Thyroid gland (tissue), 4 donors: ENCODE results near the gene CYP2W1. TPM values are rescaled to one million over a fixed set of nuclear protein-coding genes. Genes with fewer than 3 reads are reported as not detected.
"Not testable (repeated sequence)": the region's sequence is repeated elsewhere in the genome, so short reads cannot be mapped to it uniquely, and the experiment has no call there.

Source experiments
- DNase-seq, 2 donors: peaks; one replicate each; pipeline ENCODE4 v3.0.0-alpha.2; 2019
- H3K27ac ChIP-seq, 3 donors: fragments of 200-600 bp; sonication (generic); 1 replicate in 2 of 3; 2 replicates in 1 of 3; pipeline ENCODE4 v1.5.1; 2016 to 2019; ENCODE audit warnings: mild to moderate bottlenecking in 1 of 3, moderate library complexity in 1 of 3
- H3K27me3 ChIP-seq: fragments of 200-600 bp; sonication (generic); one replicate; pipeline ENCODE4 v1.5.1; 2019
- H3K36me3 ChIP-seq, 2 donors: fragments of 200-600 bp; sonication (generic); one replicate each; pipeline ENCODE4 v1.5.1; 2016 to 2019
- H3K4me1 ChIP-seq, 2 donors: fragments of 200-600 bp; sonication (generic); one replicate each; pipeline ENCODE4 v1.5.1; 2017 to 2019
- H3K4me3 ChIP-seq, 3 donors: fragments of 200-600 bp; sonication (generic); replicated peaks in 1 of 3; 1 replicate in 2 of 3; 2 replicates in 1 of 3; pipeline ENCODE4 v1.5.1; 2016; ENCODE audit warnings: mild to moderate bottlenecking in 1 of 3
- H3K9me3 ChIP-seq: fragments of 200-600 bp; sonication (generic); one replicate; pipeline ENCODE4 v1.5.1; 2017
- POLR2A ChIP-seq, 2 donors: fragments of 450-650 bp; IDR thresholded peaks; one replicate each; pipeline ENCODE4 v1.6.1; 2017; ENCODE audit warnings: antibody characterized with exemption in 2 of 2, mild to moderate bottlenecking in 2 of 2, moderate library complexity in 1 of 2
- WGBS, 2 donors: methylation state at CpG; one replicate each; pipeline ENCODE4 v1.1.5; 2017; 5-methylcytosine and 5-hydroxymethylcytosine counted together
- intact Hi-C: fragments of 100-400 bp; cut with DNase I; formaldehyde crosslinking; loops from one replicate; pipeline ENCODE4 v1.15.1; 2023
- total RNA-seq, 4 donors: library from RNA; depleted of rRNA; stranded (reverse); fragments of >200 nt; gene quantifications; one replicate each; pipeline ENCODE4 v1.2.3, GENCODE V29; 2016
- TF ChIP-seq, protein P1 (sequence below), 6 experiments: fragments of 200-600 bp in 3 of 6; fragments of 450-650 bp in 3 of 6; sonication (generic) in 3 of 6; IDR thresholded peaks; one replicate each; pipeline ENCODE4 v1.5.1; 2016 to 2019; ENCODE audit warnings: antibody characterized with exemption in 6 of 6, mild to moderate bottlenecking in 2 of 6, inconsistent platforms in 1 of 6, moderate library complexity in 1 of 6

Gene CYP2W1
- total RNA-seq, 4 donors from 2014 or later = not detected

DNA sequence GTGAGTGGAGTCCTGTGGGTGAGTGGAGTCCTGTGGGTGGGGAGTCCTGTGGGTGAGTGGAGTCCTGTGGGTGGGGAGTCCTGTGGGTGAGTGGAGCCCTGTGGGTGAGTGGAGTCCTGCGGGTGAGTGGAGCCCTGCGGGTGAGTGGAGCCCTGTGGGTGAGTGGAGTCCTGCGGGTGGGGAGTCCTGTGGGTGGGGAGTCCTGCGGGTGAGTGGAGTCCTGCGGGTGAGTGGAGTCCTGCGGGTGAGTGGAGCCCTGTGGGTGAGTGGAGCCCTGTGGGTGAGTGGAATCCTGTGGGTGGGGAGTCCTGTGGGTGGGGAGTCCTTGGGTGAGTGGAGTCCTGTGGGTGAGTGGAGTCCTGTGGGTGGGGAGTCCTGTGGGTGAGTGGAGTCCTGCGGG, 19.5 kb downstream of the CYP2W1 start:
- intact Hi-C loops, DNase-seq, H3K27me3 ChIP-seq, H3K4me3 ChIP-seq, H3K36me3 ChIP-seq, H3K27ac ChIP-seq, H3K4me1 ChIP-seq, H3K9me3 ChIP-seq: not testable (repeated sequence)
- 60 to 75% methylated on average over 2 to 5 of the region's 7 CpGs for WGBS, 2 donors

DNA sequence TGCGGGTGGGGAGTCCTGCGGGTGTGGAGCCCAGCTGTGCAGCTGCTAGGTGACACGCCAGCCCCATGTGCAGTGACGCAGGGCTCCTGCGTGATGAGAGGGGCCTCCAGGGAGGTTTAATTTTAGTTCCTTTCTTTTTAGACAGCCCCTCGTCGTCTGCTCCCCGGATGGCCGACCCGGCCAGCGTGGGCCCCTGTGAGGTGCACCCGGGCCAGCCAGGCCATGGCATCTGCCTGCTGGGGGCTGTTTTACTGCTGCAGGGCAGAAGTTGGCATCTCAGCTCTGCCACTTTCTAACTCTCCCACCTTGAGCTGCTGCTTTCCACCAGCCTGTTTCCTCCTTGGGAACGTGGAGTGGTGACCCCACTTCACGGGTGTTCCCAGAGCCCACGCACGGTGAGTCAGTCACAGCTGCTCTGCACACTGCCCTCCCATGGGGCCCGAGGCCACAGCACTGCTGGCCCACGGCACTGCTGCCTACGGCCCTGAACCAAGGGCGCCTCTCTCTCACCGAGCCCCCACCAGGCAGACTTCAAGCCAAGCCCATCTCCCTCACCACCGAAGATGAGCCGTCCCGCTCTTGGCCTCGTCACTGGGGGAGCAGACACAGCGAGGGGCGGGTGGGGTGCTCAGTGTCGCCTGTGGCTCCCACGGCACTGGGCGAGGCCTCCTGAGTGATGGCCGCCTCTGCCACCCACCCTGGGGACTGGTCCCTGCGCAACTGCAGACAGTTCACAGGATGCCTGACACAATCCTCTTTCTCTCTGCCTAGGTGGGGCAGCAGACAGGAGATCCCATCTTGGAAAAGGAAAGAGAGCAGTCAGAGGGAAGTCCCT, 21.3 kb downstream of the CYP2W1 start:
- WGBS, 2 donors = 79 to 89% methylated on average over 24 to 29 of the region's 32 CpGs
- TF ChIP-seq POLR2A (IDR thresholded peaks at IDR 0.05) = no peak
- TF ChIP-seq, protein P1, sequence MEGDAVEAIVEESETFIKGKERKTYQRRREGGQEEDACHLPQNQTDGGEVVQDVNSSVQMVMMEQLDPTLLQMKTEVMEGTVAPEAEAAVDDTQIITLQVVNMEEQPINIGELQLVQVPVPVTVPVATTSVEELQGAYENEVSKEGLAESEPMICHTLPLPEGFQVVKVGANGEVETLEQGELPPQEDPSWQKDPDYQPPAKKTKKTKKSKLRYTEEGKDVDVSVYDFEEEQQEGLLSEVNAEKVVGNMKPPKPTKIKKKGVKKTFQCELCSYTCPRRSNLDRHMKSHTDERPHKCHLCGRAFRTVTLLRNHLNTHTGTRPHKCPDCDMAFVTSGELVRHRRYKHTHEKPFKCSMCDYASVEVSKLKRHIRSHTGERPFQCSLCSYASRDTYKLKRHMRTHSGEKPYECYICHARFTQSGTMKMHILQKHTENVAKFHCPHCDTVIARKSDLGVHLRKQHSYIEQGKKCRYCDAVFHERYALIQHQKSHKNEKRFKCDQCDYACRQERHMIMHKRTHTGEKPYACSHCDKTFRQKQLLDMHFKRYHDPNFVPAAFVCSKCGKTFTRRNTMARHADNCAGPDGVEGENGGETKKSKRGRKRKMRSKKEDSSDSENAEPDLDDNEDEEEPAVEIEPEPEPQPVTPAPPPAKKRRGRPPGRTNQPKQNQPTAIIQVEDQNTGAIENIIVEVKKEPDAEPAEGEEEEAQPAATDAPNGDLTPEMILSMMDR (IDR thresholded peaks at IDR 0.05) = no peak
- H3K9me3 ChIP-seq = no peaks in the 10 kb centered on the region
- H3K27me3 ChIP-seq = no peaks in the 10 kb centered on the region
- peaks cover 4 to 7% of the 10 kb centered on the region in 2 donors for H3K36me3 ChIP-seq
- no peak overlapping the region for H3K4me3 ChIP-seq
- intact Hi-C loops = no loop called here
- DNase-seq = no peak
- H3K27ac ChIP-seq = no peak overlapping the region
- H3K4me1 ChIP-seq = no peaks in the 10 kb centered on the region

DNA sequence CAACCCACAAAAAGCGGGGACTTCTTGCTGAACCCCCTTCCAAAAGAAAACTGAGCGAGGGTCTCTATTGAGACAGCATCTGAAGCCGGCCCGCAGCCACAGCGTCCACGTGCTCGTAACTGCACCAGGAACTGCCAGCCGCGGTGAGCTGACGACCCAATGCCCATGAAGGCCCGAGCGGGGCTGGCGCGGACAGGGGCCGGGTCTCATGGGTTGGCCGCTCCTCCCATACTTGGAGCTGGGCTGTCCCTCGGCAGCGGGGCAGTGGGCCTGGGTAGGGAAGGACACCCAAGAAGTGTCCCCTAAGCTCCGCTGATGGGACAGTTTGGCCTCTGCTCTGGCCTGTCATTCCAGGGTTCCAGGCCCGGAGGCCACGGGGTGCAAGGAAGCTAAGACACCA, 22.3 kb downstream of the CYP2W1 start:
- H3K36me3 ChIP-seq = peaks cover 4 to 13% of the 10 kb centered on the region in 2 donors
- WGBS, 2 donors = 90 to 100% methylated on average over 10 to 11 of the region's 21 CpGs
- intact Hi-C loops = no loop called here
- H3K9me3 ChIP-seq = no peaks in the 10 kb centered on the region
- no peak overlapping the region for H3K27ac ChIP-seq
- H3K4me3 ChIP-seq = no peak overlapping the region
- TF ChIP-seq, protein P1 (IDR thresholded peaks at IDR 0.05) = no peak
- TF ChIP-seq POLR2A (IDR thresholded peaks at IDR 0.05) = no peak
- H3K27me3 ChIP-seq = no peaks in the 10 kb centered on the region
- no peaks in the 10 kb centered on the region for H3K4me1 ChIP-seq
- DNase-seq = no peak

DNA sequence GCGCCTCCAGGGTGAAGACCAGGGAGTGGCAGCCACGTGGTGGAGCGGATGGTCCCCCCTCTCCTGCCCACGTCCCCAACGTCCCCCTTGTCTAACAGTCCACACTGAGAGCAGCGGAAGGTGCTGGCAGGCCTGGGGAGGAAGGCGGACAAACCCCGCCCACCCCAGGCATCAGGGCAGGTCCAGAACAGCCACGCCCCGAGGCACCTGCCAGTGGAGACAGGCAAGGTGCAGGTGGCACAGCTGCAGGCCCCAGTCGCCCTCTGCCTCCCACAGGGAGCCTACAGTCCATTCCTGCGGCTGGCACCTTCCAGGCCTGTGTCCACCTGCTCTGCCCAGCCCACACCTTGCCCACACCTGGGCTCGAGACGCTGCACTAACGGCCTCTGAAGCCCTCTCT, 24.9 kb downstream of the CYP2W1 start:
- WGBS, 2 donors = 80 to 93% methylated on average over 1 to 12 of the region's 15 CpGs
- Histone ChIP-seq H3K27ac (no peak overlapping the region), H3K9me3 (no peaks in the 10 kb centered on the region), H3K4me3 (no peak overlapping the region), H3K36me3 (peaks cover 4 to 13% of the 10 kb centered on the region in 2 donors), H3K4me1 (no peaks in the 10 kb centered on the region), H3K27me3 (no peaks in the 10 kb centered on the region)
- intact Hi-C loops = no loop called here
- DNase-seq = no peak
- TF ChIP-seq, protein P1 (IDR thresholded peaks at IDR 0.05) = no peak
- no peak for TF ChIP-seq POLR2A (IDR thresholded peaks at IDR 0.05)

DNA sequence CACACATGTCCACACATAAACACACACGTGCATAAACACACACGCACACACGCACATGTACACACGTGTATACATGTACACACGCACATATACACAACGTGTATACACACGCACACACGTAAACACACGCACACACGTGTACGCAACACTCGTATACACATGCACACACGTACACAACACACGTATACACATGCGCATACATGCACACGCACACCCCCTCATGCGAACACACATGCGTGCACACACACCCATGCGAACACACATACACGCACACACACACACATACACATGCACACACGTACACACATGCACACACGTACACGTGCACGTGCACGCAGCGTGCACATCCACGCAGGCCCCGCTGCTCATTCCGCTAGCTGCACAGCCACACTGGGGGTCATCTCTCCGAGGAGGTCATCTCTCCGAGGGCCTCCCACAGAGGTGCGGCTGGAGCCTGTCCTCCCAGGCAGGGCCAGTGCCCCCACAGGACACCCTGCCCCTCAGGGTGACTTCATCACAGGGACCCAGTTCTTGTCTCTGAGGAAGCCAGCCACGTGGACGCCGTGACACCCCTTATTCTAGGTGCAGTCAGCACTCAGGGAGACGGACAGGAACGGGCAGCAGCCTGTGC, 25.9 kb downstream of the CYP2W1 start:
- no peak overlapping the region for H3K4me3 ChIP-seq
- TF ChIP-seq POLR2A (IDR thresholded peaks at IDR 0.05) = no peak
- TF ChIP-seq, protein P1 (IDR thresholded peaks at IDR 0.05) = no peak
- H3K27me3 ChIP-seq = no peaks in the 10 kb centered on the region
- H3K27ac ChIP-seq = no peak overlapping the region
- peaks cover 4 to 13% of the 10 kb centered on the region in 2 donors for H3K36me3 ChIP-seq
- intact Hi-C loops = no loop called here
- no peaks in the 10 kb centered on the region for H3K9me3 ChIP-seq
- WGBS, 2 donors = 93 to 97% methylated on average over 35 to 36 of the region's 37 CpGs
- no peaks in the 10 kb centered on the region for H3K4me1 ChIP-seq
- no peak for DNase-seq
